Ovary (tissue), 9 donors: ENCODE measurements around the gene NOTCH1. TPM values are rescaled to one million over a fixed set of nuclear protein-coding genes. Genes with fewer than 3 reads are reported as not detected.

ENCODE experiments used
- DNase-seq, 5 donors: peaks; one replicate each; pipeline ENCODE4 v3.0.0-alpha.2; 2019 to 2020
- H3K27ac ChIP-seq, 2 donors: fragments of 200-600 bp; one replicate each; pipeline versions ENCODE4 v1.5.1 to v1.8.0; 2019 to 2022
- H3K27me3 ChIP-seq: fragments of 200-600 bp; one replicate; pipeline ENCODE4 v1.8.0; 2022
- H3K36me3 ChIP-seq: fragments of 200-600 bp; sonication (generic); one replicate; pipeline ENCODE4 v1.5.1; 2019
- H3K4me1 ChIP-seq: one replicate; pipeline ENCODE4 v1.8.1; 2013; ENCODE audit warnings: mild to moderate bottlenecking, moderate library complexity; ENCODE audit not compliant: insufficient read depth
- H3K4me3 ChIP-seq: fragments of 200-600 bp; sonication (generic); one replicate; pipeline ENCODE4 v1.5.1; 2017
- H3K9me3 ChIP-seq, 2 donors: fragments of 200-600 bp in 1 of 2; sonication (generic) in 1 of 2; one replicate each; pipeline versions ENCODE4 v1.5.1 to v1.8.1; 2013 to 2019; ENCODE audit warnings: mild to moderate bottlenecking in 1 of 2, moderate library complexity in 1 of 2
- CTCF ChIP-seq, 3 donors: fragments of 450-650 bp in 2 of 3; fragments of 200-600 bp in 1 of 3; IDR thresholded peaks; one replicate each; pipeline versions ENCODE4 v1.5.1 to v1.8.0; 2016 to 2022; ENCODE audit warnings: antibody characterized with exemption in 3 of 3, mild to moderate bottlenecking in 1 of 3
- EP300 ChIP-seq: sonication (generic); formaldehyde crosslinking; IDR thresholded peaks from one replicate; pipeline ENCODE4 v1.6.1; 2017; ENCODE audit warnings: antibody characterized with exemption
- POLR2A ChIP-seq: fragments of 450-650 bp; IDR thresholded peaks from one replicate; pipeline ENCODE4 v1.6.1; 2017; ENCODE audit warnings: antibody characterized with exemption, mild to moderate bottlenecking, moderate library complexity
- WGBS, 3 donors: extraction: QIAGEN DNeasy Blood & Tissue Kit in 1 of 3; methylation state at CpG; one replicate each; pipeline versions ENCODE4 v1.1.5 to v1.1.7; 2013 to 2017; 5-methylcytosine and 5-hydroxymethylcytosine counted together
- intact Hi-C, 4 donors: fragments of 100-400 bp; cut with DNase I; formaldehyde crosslinking; loops; one replicate each; pipeline versions ENCODE4 v1.11.0 to v1.15.1; 2022 to 2023
- polyA plus RNA-seq, 2 donors: library from polyadenylated mRNA; stranded (reverse); fragments of 200-250 nt in 1 of 2; fragments of 350-450 nt in 1 of 2; fragmentation: Illumina TruSeq in 1 of 2; extraction: RNeasy Lipid Tissue Mini Kit (QIAGEN cat#74804) in 1 of 2; gene quantifications; one replicate each; pipeline ENCODE4 v1.2.3, GENCODE V29; 2013 to 2014
- total RNA-seq, 7 donors: library from RNA; depleted of rRNA in 2 of 7; stranded (reverse); fragments of >200 nt in 2 of 7; fragmentation: NEBNext Ultra II Directional in 3 of 7; extraction: Animal tissue kit (Norgen Biotek cat#: 25700) in 3 of 7; gene quantifications; one replicate each; pipeline versions ENCODE4 v1.1.0 to v1.2.4, GENCODE V29; 2016 to 2023
- donor health status: DM: no; HTN: no; CAD: no; lungs with moderate emphysema.
- donor health status: DM: no; HTN: no; CAD: no.
- donor health status: Bipolar disorder and iron deficiency.
- donor health status: DM: yes; HTN: yes; CAD: no.
- donor health status: DM: no; HTN: no; CAD: no.
- donor health status: DM: yes; HTN: yes; CAD: no.

The NOTCH1 gene
- total and polyA plus RNA-seq, 9 donors, result 2.5 to 30.9 (median 17.1) TPM

GRCh38 chr9:136492978-136493522 lies 52.8 kb downstream of the NOTCH1 start:
- TF ChIP-seq POLR2A (no peak), EP300 (no peak), CTCF (IDR thresholded peaks at IDR 0.05) (no peak)
- intact Hi-C loops, result loop anchor here in 1 of 4 donors (5.0 kb wide), 1 partner anchor 49 kb away; no protein-coding TSS in a partner anchor
- no peak overlapping the region for H3K27ac ChIP-seq
- no peak overlapping the region for H3K4me3 ChIP-seq
- no peaks in the 10 kb centered on the region for H3K27me3 ChIP-seq
- H3K4me1 ChIP-seq, result no peaks in the 10 kb centered on the region
- no peaks in the 10 kb centered on the region for H3K9me3 ChIP-seq
- WGBS, 3 donors, result 40 to 52% (median 44%) methylated on average over 25 to 26 of the region's 26 CpGs
- H3K36me3 ChIP-seq, result no peaks in the 10 kb centered on the region
- DNase-seq, result no peak

GRCh38 chr9:136489731-136490130 lies 56.1 kb downstream of the NOTCH1 start:
- Histone ChIP-seq H3K36me3 (no peaks in the 10 kb centered on the region), H3K4me3 (no peak overlapping the region), H3K27ac (no peak overlapping the region), H3K4me1 (no peaks in the 10 kb centered on the region), H3K9me3 (no peaks in the 10 kb centered on the region), H3K27me3 (no peaks in the 10 kb centered on the region)
- DNase-seq, result no peak
- 70 to 80% (median 75%) methylated on average over 17 of the region's 17 CpGs for WGBS, 3 donors
- TF ChIP-seq CTCF (IDR thresholded peaks at IDR 0.05) (no peak), EP300 (no peak), POLR2A (no peak)
- intact Hi-C loops, result loop anchor here in 3 of 4 donors (2.0 to 10.0 kb wide), 5 partner anchors 53 to 141 kb away; partner anchors contain the start of gene NOTCH1 (in 1 of the 3)

GRCh38 chr9:136488247-136489214 lies 57.3 kb downstream of the NOTCH1 start:
- H3K27me3 ChIP-seq, result no peaks in the 10 kb centered on the region
- WGBS, 3 donors, result 20 to 24% (median 20%) methylated on average over 21 to 22 of the region's 22 CpGs
- H3K4me1 ChIP-seq, result peaks cover 6% of the 10 kb centered on the region
- no peak for TF ChIP-seq POLR2A
- no peak for TF ChIP-seq EP300
- TF ChIP-seq CTCF (IDR thresholded peaks at IDR 0.05), result peak; percentile 95 to 98 (median 95)
- no peaks in the 10 kb centered on the region for H3K9me3 ChIP-seq
- no peak overlapping the region for H3K4me3 ChIP-seq
- H3K27ac ChIP-seq, result no peak overlapping the region
- intact Hi-C loops, result loop anchor here in 3 of 4 donors (2.0 to 10.0 kb wide), 4 partner anchors 56 to 142 kb away; partner anchors contain the start of gene NOTCH1 (in 1 of the 3)
- no peaks in the 10 kb centered on the region for H3K36me3 ChIP-seq
- peak; percentile 59 to 83 (median 77) for DNase-seq

GRCh38 chr9:136487672-136488071 lies 58.2 kb downstream of the NOTCH1 start:
- 74 to 81% (median 79%) methylated on average over 7 of the region's 7 CpGs for WGBS, 3 donors
- no peaks in the 10 kb centered on the region for H3K36me3 ChIP-seq
- intact Hi-C loops, result loop anchor here (1.0 to 10.0 kb wide), 5 partner anchors 57 to 144 kb away; partner anchors contain the start of gene NOTCH1 (in 1 of the 4)
- H3K4me3 ChIP-seq, result no peak overlapping the region
- H3K4me1 ChIP-seq, result peaks cover 6% of the 10 kb centered on the region
- TF ChIP-seq CTCF (IDR thresholded peaks at IDR 0.05) (no peak), POLR2A (no peak), EP300 (no peak)
- no peak for DNase-seq
- H3K27me3 ChIP-seq, result no peaks in the 10 kb centered on the region
- no peaks in the 10 kb centered on the region for H3K9me3 ChIP-seq
- H3K27ac ChIP-seq, result no peak overlapping the region
